ENCODE data around the gene CYP27A1. TPM values are rescaled to one million over a fixed set of nuclear protein-coding genes. Genes with fewer than 3 reads are reported as not detected.

The CYP27A1 gene
- total RNA-seq, 1 donor from 2014 or later, result 4.9 TPM

DNA sequence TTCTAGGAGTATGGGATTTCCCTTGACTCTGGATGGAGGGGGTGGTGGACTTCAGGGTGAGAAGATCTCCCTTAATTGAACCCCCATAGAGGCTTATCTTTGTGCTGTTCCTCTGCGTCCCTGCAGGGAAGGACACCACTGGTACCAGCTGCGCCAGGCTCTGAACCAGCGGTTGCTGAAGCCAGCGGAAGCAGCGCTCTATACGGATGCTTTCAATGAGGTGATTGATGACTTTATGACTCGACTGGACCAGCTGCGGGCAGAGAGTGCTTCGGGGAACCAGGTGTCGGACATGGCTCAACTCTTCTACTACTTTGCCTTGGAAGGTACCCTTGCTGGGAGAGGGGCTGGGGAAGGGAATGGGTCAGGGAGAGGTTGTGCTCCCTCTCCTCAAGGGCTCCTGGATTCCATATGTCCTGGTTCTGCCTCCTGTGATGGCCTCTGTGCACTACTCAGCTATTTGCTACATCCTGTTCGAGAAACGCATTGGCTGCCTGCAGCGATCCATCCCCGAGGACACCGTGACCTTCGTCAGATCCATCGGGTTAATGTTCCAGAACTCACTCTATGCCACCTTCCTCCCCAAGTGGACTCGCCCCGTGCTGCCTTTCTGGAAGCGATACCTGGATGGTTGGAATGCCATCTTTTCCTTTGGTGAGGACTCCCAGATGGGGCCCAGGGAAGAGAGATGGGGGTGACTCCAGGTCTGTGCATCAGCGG, 30.3 kb downstream of the CYP27A1 start:
- ATAC-seq, result no peak

DNA sequence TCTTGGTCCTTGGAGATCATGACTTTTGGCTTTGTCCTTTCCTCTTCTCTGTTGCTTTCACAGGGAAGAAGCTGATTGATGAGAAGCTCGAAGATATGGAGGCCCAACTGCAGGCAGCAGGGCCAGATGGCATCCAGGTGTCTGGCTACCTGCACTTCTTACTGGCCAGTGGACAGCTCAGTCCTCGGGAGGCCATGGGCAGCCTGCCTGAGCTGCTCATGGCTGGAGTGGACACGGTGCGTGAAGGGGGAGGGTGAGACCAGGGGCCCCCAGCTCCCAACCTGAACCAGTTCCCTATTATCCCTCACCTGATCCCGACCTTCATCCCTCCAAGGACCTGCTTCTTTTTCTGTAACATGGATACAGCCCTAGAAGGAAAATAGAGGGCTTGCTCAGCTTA, 30.9 kb downstream of the CYP27A1 start:
- no peak for ATAC-seq

DNA sequence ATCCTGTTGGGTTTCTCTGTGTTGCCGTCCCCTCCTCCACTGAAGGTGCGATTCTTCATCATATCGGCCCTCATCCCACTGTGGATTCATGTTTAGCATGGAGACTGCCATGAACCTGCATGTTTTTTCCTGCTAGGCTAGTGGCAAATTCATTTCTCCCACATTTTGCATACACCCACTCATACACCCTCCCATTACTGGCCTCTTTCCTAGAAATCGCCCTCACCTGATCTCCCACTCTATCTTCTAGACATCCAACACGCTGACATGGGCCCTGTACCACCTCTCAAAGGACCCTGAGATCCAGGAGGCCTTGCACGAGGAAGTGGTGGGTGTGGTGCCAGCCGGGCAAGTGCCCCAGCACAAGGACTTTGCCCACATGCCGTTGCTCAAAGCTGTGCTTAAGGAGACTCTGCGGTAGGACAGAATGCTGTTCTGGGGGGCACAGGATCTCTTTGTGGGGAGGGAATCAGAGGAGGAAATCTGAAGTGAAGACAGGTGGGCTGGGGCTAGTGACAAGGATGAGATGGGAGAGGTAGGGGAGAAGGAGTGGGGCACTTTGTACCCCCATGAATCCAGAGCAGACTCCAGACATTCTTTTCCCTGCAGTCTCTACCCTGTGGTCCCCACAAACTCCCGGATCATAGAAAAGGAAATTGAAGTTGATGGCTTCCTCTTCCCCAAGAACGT, 32.0 kb downstream of the CYP27A1 start:
- no peak for ATAC-seq

DNA sequence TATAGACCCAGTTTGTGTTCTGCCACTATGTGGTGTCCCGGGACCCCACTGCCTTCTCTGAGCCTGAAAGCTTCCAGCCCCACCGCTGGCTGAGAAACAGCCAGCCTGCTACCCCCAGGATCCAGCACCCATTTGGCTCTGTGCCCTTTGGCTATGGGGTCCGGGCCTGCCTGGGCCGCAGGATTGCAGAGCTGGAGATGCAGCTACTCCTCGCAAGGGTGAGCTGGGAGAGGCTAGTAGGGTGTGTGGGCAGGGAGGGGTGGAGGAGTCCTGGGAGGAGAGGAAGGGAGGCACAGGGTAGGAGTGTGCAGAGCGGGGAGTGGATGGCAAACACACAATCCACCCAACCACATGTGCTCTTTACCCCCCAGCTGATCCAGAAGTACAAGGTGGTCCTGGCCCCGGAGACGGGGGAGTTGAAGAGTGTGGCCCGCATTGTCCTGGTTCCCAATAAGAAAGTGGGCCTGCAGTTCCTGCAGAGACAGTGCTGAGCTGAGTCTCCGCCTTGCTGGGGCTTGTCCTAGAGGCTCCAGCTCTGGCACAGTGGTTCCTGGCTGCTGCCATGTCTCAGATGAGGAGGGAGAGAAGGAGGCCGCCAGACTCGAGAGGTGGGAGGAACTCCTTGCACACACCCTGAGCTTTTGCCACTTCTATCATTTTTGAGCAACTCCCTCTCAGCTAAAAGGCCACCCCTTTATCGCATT, 32.7 kb downstream of the CYP27A1 start:
- ATAC-seq, result peak; percentile 51

DNA sequence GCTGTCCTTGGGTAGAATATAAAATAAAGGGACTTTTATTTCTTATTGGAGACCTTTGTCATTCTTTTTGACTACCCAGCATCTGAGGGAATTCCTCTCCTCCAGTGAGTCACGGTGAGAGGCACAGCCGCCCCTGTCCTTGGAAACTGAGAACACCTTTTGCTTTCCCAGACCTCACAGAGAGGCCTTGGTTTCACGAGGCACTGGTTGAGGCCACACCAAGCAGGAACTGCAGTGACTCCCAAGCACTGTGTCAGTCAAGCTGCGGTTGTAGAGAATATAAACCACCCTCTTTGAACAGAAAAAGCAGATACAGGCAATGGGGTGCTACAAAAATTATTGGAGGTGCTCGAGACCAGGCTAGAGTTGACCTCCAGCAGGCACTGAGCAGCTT, 33.3 kb downstream of the CYP27A1 start:
- ATAC-seq, result no peak

DNA sequence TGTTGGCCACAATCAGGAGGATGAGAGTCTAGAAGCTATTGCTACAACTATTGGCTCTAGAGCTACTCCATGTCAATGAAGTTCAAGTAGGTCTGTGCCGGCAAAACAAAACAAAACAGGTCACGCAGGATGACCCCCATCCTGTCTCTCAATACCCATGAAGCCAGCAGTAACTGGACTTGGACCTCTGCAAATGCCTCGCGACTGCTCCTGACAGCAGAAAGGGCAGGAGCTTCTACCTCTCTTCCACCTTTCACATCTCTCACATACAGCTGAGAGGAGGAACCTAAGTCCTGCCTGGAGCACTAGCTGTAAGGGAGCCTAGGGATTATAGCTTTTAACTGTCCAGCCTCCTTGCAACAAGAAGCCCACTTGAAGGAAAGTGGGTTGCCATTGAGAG, 33.7 kb downstream of the CYP27A1 start:
- no peak for ATAC-seq

DNA sequence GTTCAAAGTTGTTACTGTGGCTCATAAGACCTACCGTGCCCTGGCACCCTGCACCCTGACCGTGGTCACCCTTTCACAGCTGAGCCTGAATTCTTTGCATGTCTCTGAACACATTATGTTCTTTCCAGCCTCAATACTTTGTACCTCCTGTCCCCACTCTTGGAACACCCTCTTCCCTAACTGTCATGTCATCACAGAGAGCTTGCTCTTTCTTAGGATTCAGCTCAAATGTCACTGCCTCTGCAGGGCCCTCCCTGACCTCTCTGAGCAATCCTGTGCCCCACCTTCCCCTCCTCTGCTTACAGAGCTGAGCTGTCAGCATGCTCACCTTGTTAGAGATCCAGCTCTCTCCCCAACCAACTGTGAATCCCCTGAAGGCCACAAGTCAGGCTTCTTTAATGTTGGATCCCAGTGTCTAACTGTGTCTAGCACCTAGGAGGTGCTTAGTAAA, 34.6 kb downstream of the CYP27A1 start:
- no peak for ATAC-seq

DNA sequence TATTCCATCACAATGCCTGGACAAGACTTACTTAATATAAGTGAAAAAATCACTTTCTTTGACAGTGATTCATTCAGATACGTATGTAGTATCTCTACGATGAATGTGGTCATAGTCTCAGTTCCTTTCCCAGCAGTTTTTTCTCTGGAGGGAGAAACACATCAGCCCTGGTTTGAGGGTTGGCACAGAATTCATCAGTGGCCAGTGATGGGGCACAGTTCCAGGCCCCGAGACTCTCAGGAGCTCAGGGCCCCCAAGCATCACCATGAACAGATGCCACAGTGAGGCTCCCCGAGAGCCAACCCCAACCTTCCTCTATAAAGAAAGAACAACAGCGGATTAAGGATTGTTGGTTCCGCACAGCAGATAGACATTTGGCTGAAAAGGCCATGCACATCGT, 37.1 kb downstream of the CYP27A1 start:
- ATAC-seq, result no peak

DNA sequence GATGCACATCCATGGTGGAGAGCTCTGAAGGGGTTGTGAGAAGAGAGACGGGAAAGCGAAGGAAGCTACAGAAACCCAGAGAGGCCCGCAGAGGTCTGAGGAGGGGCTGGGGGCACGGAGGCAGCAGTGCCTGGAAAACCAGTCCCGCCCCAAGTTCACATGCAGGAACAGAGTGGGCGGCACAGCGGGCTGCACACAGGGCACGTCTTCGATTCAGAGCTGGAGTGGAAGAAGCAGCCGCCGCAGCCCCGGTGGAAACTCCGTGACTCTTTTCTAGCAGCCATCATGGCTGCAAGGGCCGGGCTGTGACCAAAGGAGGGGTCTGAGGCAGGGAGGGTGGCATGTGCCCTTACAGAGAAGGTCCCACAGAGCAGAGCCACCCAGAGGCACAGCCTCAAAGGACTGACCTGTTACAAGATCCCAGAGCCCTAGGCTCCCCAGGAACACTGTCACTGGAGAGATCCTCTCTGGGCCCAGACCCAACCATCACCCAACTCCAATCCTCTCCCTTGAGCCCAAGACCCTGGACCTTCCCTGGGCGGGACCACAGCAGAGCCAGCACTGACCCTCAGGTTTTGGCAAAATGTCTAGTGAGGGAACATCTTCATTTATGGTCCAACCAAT, 38.9 kb downstream of the CYP27A1 start:
- ATAC-seq, result no peak

DNA sequence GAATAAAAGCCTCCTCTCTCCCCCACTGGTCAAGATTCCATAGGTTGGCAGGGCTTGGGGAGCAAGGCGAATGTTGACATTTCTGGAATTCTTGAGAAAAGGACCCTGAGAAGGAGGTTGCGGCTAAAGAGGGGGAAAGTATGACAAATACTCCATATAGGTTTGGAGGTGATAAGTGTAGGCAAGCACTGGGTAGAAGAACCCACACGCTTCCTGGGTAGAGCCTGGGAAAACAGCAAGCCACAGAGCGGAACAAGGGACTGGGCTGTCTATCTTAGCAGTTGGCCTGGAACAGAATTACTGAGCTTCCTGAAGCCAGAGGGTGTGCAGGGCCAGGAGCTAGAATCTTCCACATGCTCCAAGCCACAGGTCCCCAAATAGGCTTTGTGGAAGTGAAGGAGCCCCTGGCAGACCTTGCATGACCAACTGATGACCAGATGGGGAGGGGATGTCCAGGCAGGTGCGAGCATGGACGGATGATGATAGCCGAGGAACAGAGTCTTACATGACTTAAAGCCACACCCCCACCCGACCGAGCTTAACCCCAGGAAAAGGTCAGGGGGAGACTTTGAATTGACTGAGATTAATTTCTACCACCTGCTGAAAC, 39.8 kb downstream of the CYP27A1 start:
- ATAC-seq, result no peak

DNA sequence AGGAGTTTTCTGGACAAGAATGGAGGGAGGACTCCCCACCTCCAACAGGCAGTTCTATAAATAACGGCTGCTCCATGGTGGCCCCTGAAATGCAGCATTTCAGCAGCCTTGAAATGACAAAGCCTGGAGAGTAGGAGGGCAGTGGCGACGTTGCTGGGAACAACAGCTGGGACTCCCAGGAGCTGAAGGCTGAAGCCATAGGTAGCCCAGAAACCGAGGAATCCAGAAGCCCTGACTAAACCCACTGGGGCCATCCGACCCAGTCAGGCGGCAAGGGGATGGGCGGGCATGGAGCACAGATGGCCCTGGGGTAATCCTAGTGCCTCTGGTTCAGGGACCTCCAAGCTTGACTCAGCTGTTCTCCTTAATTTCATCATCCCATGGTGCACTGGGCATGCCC, 40.7 kb downstream of the CYP27A1 start:
- ATAC-seq, result no peak

DNA sequence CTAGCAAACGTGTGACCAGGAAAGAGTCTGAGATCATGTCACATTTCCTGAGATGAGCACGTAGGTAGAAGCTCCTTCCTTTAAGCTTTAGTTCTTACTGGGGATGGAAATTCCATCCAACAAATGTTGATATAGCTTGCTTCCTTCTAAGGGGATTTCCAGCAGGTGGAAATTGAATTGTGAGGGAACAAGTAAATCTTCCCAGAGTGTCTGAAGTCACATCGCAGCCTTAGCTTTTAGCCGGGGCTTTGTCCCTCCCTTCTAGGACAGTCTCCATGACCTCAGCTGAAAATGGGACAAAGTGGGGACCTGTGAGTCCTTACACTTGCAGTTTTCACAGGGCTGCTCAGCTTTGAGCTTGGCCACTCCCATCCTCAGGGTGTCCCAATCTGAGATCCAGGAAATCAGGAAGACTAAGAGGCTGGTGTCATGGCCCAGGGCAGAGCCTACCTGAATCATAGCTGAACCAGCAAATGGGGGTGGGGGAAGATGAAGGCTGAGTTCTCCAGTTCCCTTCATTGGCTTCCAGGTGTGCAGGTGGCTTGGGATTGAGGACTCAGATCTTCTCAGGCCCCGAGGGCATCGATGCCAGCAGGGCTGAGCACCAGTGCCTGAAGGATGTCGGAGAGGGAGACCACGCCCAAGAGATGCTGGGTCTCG, 41.4 kb downstream of the CYP27A1 start:
- no peak for ATAC-seq

DNA sequence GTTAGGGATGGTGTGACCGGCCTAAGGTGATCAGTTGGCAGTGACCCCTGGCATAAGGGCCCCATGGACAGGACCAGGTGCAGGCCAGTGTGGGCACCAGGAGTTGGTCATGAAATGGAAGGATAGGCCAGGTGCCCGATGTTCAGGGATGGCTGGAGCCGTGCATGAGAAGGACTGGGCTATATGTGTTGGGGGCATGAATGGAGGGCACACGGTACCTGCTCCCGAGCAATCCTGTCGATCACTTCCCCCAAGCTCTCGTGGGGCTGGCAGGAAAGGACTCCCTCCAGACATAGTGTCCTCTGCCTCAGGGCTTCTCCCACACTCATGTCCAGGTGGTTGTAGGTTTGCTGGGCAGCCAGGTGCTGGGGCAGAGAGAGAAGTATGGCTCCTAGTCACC, 42.1 kb downstream of the CYP27A1 start:
- no peak for ATAC-seq

DNA sequence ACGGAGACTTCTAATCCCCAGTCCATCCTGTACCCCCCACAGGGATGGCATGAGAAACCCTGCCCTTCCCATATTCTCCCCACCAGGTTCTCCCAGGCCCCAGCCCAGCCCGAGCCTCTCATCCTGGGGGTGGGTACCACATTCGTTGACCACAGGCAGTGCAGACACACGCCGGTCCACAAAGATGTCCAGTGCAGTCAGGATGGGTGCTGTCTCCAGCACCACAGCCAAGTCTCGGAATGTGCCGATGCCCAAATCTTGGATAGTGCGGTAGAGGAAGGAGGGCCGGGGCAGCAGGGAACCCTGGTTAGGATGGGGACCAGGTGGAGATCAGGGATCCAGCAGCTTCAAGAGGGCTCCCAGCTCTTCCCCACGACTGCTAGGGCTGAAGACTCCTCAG, 44.8 kb downstream of the CYP27A1 start:
- ATAC-seq, result no peak

DNA sequence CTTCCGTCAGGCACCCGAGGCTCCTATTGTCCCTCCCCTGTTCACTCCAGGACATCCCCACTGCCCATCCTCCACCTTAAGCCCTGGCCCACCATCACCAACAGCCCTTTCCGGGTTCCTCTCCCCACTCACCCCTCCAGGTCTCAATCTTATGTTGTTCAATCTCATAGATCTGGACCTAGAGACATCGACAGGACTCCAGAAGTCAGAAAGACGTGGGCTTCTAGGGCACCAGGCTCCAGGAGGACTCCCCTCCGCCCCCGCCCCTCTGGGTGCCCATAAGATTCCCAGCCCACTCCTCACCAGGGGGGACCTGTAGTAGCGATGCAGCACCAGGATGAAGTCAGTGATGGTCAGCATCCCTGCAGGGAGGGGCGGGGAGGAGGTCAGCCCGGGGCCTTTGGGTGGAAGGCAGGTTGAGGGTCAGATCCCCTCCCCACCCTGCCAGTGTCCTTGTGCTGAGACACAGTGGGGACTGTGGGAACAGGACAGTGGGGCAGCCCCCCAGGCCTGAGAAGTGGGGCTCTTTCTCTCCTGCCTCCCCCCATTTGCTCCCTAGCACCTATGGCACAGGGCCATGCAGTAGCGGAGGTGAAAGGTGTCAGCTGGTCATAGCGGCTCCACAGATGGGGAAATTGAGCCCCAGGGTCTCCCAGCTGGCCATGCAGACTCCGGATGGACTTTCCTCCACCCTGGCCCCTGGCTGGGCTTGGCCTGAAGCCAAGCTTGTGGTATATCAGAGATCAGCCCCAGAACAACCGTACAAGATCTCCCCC, 45.9 kb downstream of the CYP27A1 start:
- ATAC-seq, result no peak

DNA sequence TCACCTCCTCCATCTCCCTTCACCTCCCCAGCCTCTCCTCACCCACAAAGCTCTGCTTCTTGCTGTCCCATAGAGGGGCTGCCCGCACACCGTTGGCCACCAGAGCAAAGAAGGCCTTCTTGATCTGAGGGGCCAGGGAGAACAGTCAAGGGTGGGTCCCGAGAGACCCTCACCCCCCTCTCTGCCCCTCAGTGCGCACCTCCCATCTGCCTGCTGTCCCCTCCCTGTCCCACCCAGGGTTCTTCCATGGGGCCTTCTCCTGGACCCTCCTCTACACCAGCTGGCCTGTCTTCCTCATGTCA, 46.5 kb downstream of the CYP27A1 start:
- ATAC-seq, result no peak

DNA sequence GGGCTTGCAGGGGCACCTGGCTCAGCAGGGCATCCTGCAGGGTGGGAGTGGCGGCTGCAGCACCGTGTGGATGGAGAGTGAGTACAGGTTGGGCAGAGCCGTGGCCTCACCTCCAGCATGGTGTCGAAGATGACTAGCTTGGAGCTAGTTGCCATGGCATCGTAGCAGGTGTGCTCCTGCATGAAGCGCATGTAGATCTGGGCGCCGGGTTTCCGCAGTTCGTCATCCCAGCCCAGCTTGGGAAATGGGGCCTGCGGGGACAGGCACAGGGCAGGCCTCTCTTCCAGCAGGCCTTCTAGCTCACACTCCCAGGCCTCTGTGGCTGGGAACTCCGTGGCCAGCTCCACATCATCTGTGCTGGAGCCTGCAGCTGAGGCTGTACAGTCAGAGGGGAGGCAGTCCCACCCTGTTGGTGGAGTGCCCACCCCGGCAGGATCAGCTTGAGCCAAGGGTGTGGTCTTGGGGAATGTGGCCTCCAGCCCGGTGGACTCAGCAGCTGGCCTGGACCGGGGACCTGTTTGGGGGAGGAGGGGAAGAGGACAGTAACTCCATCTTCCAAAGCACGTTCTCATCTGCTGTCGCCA, 48.0 kb downstream of the CYP27A1 start:
- ATAC-seq, result peak; percentile 52

DNA sequence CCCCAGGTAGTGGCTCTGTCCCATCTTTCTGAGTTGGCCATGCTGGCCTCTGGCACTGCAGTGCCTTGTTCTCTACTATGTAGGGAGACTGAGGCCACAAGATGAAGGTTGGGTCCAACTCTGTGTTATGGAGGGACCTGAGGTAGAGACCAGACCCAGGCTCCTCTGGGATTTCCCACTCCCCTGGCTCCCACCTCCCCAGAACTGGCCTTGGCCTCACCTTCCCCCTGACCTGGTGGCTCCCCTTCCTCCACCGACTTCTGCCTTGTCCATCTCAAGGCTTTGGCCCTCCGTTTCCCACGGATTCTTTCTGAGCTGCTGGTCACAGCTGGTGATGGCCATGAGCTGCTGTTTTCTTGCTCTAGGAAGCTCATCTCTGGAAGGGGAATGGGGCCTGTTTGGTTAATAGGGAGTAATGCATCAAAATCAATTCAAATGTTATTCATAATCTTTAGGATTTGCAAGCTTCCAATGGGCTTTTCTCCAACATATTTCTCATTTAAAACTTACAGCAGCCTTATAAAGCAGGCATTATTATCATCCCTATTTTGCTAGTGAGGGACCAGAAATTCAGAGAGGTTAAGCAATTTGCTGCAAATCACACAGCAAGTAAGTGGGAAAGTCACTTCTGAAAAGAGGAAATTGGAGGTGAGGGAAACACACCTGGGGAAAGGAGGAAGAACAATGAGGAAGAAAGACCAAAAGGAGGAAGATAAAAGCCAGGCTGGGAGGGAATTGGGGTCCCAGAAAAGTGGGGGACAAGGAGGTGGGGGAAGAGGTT, 48.8 kb downstream of the CYP27A1 start:
- ATAC-seq, result no peak

DNA sequence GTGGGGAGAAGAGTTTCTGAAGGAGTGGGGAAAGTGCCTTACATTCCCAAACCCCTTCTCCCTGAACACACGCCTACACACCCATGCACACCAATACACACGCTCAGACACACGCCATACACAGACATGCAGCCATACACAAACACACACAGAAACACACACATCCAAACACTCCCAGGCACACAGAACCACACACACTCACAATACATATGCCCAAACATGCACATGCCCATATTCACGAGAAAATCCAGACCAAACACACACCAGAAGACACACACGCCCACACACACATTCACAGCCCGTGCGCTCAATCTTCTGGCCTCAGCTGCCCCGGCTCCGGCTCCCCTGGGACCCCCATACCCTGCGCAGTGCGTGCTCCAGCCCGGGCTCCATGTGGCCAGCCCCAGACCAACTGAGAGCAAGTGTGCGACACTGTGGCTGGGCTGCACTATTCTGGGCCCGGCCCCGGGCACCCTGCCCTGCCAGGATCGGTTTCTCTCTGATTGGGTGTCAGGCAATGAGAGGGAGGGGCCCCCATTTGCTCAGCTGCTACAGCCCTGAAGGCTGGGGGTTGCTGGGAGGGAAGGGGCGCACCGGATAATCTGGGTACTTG, 49.5 kb downstream of the CYP27A1 start, which contains the start of gene PRKAG3:
PRKAG3 (minus strand) TSS at position 426 of the 613 bp plus-strand sequence.
- ATAC-seq, result no peak

DNA sequence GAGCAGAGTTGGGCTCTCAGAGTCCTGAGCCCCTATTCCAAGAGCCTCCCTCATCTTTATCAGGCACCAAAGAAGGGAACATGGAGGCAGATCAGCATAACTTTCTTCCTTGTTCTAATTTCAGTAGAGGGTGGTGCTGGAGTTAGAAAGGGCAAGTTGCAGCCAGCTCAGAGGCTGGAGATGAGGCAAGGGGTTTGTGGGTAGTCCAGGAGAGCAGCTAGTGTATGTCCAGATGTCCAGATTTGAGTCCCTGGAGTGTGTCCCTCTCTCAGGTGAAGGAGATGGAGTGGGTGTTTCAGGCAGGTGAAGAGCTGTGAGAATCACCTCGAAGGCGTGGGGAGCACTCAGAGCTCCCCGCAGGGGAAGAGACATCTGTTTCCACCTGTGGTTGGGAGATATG, 50.1 kb downstream of the CYP27A1 start:
- ATAC-seq, result no peak
